ENCODE measurements around the gene FHAD1.

FHAD1 gene

DNA sequence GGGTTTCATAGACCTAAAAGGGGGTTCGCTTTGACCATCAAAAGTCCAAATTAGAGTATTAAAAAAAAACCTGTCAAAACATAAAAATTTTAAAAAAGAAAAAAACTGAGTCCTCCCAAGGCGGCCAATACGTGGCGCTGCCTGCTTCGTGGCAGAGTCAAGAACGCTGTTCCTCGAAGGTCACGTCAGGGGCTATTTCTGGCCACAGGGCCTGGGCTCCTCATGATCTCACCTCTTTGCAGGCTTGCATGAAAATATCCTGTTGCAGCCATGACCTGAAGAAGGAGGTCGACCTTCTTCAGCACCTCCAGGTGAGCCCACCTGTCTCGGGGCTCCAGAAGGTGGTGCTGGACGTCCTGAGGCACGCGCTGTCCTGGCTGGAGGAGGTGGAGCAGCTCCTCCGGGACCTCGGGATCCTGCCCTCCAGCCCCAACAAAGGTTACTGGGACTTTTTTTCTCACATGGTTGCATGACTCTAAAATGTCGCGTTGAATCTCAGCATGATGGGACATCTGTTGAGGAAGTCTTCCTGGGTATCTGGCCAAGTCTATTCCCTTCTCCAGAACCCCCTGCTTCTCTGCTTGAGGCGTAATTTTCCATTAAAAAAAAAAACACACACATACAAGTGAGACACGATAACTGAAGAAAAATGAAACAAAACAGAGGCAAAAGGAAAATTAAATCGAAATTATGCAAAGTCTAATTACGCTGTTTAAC is 82.2 kb downstream of the FHAD1 start:
- H3K27me3 ChIP-seq (ENCODE audit: control insufficient read depth in 3 of 3, insufficient read depth in 3 of 3, low read depth in 1 of 3, low read length in 3 of 3), result peaks cover 0 to 34% (median 0%) of the 10 kb centered on the region in 3 experiments
- no peak overlapping the region for H2AK5ac ChIP-seq (ENCODE audit: low read depth, low read length)
- H3K79me1 ChIP-seq (ENCODE audit: low read depth, low read length), result no peaks in the 10 kb centered on the region
- H3K4me2 ChIP-seq (ENCODE audit: insufficient read depth, low read length, poor library complexity, severe bottlenecking), result no peak overlapping the region
- H3K27ac ChIP-seq (replicated peaks; ENCODE audit: low read length), result no peak overlapping the region
- H2BK15ac ChIP-seq (ENCODE audit: low read length), result no peak overlapping the region
- H2AFZ ChIP-seq (ENCODE audit: low read length), result no peak overlapping the region
- H3K9me3 ChIP-seq (replicated peaks in 1 of 2; ENCODE audit: control insufficient read depth in 2 of 2, insufficient read depth in 1 of 2, low read depth in 1 of 2, low read length in 2 of 2), result no peaks in the 10 kb centered on the region
- H3K18ac ChIP-seq (ENCODE audit: low read length), result no peak overlapping the region
- H3K23ac ChIP-seq (ENCODE audit: low read depth, low read length, poor library complexity), result no peak overlapping the region
- no peak overlapping the region for H4K8ac ChIP-seq (ENCODE audit: low read depth, low read length)
- H4K91ac ChIP-seq (ENCODE audit: low read depth, low read length, poor library complexity), result no peak overlapping the region
- H3K4me1 ChIP-seq (ENCODE audit: control insufficient read depth in 2 of 2, insufficient read depth in 1 of 2, low read depth in 1 of 2, low read length in 2 of 2), result peaks cover 17 to 26% of the 10 kb centered on the region in 2 donors
- H3K9ac ChIP-seq (ENCODE audit: low read depth, low read length, poor library complexity), result no peak overlapping the region
- H3K4ac ChIP-seq (ENCODE audit: low read length), result no peak overlapping the region
- no peak for DNase-seq (ENCODE audit: low spot score)
- no peaks in the 10 kb centered on the region for H3K36me3 ChIP-seq (replicated peaks in 1 of 2; ENCODE audit: control insufficient read depth in 2 of 2, insufficient read depth in 2 of 2, low read length in 2 of 2)
- H2BK12ac ChIP-seq (ENCODE audit: low read length), result no peak overlapping the region
- H2BK5ac ChIP-seq (ENCODE audit: low read length), result no peak overlapping the region
- no peak overlapping the region for H3K4me3 ChIP-seq (ENCODE audit: low read length in 2 of 2)
- no peak overlapping the region for H3K14ac ChIP-seq (ENCODE audit: low read length)
- WGBS, 2 donors (ENCODE audit: extremely low coverage in 2 of 2, insufficient read length in 2 of 2, insufficient replicate concordance in 1 of 2), result no CpG with 5 or more reads among the region's 21 CpGs
- no peak overlapping the region for H2BK120ac ChIP-seq (ENCODE audit: low read depth, low read length)

DNA sequence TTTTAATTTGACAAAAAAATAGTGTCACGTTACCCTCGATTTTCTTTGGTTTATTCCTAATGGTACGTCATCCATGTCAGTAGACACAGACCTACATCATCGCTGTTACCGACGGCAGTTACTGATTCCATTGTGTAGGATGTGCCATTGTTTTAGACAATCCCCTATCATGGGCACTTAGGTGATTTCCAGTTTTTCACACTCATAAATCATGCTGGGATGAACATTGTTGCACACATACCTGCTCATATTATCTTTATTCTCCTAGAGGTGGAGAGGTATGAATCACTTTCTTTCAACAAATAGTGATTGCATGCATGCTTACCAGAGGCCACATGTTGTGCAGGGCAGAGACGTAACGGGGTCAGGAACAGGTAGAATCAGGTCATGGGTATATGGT is 83.0 kb downstream of the FHAD1 start:
- no peak overlapping the region for H3K4me3 ChIP-seq (ENCODE audit: low read length in 2 of 2)
- no peak overlapping the region for H3K4me2 ChIP-seq (ENCODE audit: insufficient read depth, low read length, poor library complexity, severe bottlenecking)

DNA sequence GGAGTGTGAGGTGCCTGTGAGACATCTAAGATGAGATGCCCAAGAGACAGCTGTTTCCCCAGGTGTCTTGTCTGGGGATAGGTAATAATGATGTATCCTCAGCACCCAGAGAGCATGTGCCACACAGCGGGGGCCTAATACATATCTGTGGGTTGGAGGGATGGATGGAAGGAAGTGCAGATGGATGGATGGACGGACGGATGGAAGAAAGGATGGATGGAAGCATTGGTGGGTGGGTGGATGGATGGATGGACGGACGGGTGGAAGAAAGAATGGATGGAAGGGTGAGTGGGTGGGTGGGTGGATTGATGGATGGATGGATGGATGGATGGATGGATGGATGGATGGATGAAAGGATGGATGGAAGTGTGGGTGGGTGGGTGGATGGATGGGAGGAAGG is 84.2 kb downstream of the FHAD1 start:
- Histone ChIP-seq H2AFZ (ENCODE audit: low read length) (no peak overlapping the region), H2BK120ac (ENCODE audit: low read depth, low read length) (no peak overlapping the region), H3K9ac (ENCODE audit: low read depth, low read length, poor library complexity) (peak overlapping the region; percentile 5), H3K79me1 (ENCODE audit: low read depth, low read length) (no peaks in the 10 kb centered on the region), H4K8ac (ENCODE audit: low read depth, low read length) (no peak overlapping the region), H3K27me3 (ENCODE audit: control insufficient read depth in 3 of 3, insufficient read depth in 3 of 3, low read depth in 1 of 3, low read length in 3 of 3) (peaks cover 0 to 28% (median 0%) of the 10 kb centered on the region in 3 experiments), H2AK5ac (ENCODE audit: low read depth, low read length) (no peak overlapping the region), H4K91ac (ENCODE audit: low read depth, low read length, poor library complexity) (no peak overlapping the region), H2BK15ac (ENCODE audit: low read length) (no peak overlapping the region), H3K4ac (ENCODE audit: low read length) (no peak overlapping the region), H3K14ac (ENCODE audit: low read length) (no peak overlapping the region), H3K36me3 (replicated peaks in 1 of 2; ENCODE audit: control insufficient read depth in 2 of 2, insufficient read depth in 2 of 2, low read length in 2 of 2) (no peaks in the 10 kb centered on the region), H3K18ac (ENCODE audit: low read length) (no peak overlapping the region), H2BK5ac (ENCODE audit: low read length) (no peak overlapping the region), H3K4me2 (ENCODE audit: insufficient read depth, low read length, poor library complexity, severe bottlenecking) (no peak overlapping the region), H3K27ac (replicated peaks; ENCODE audit: low read length) (no peak overlapping the region), H3K23ac (ENCODE audit: low read depth, low read length, poor library complexity) (no peak overlapping the region), H2BK12ac (ENCODE audit: low read length) (no peak overlapping the region), H3K4me1 (ENCODE audit: control insufficient read depth in 2 of 2, insufficient read depth in 1 of 2, low read depth in 1 of 2, low read length in 2 of 2) (peaks cover 10 to 17% of the 10 kb centered on the region in 2 donors), H3K9me3 (replicated peaks in 1 of 2; ENCODE audit: control insufficient read depth in 2 of 2, insufficient read depth in 1 of 2, low read depth in 1 of 2, low read length in 2 of 2) (no peaks in the 10 kb centered on the region), H3K4me3 (ENCODE audit: low read length in 2 of 2) (no peak overlapping the region)
- no peak for DNase-seq (ENCODE audit: low spot score)
- 100% methylated on average over 4 of the region's 5 CpGs; no CpG with 5 or more reads in 1 of the 2 donors for WGBS, 2 donors (ENCODE audit: extremely low coverage in 2 of 2, insufficient read length in 2 of 2, insufficient replicate concordance in 1 of 2)

More for the DNA sequence above, 83.0 kb downstream of the FHAD1 start:
- Histone ChIP-seq H2AFZ (ENCODE audit: low read length) (no peak overlapping the region), H3K23ac (ENCODE audit: low read depth, low read length, poor library complexity) (no peak overlapping the region), H3K36me3 (replicated peaks in 1 of 2; ENCODE audit: control insufficient read depth in 2 of 2, insufficient read depth in 2 of 2, low read length in 2 of 2) (no peaks in the 10 kb centered on the region), H2AK5ac (ENCODE audit: low read depth, low read length) (no peak overlapping the region), H4K8ac (ENCODE audit: low read depth, low read length) (no peak overlapping the region), H2BK5ac (ENCODE audit: low read length) (no peak overlapping the region), H3K14ac (ENCODE audit: low read length) (no peak overlapping the region), H2BK15ac (ENCODE audit: low read length) (no peak overlapping the region), H3K27me3 (ENCODE audit: control insufficient read depth in 3 of 3, insufficient read depth in 3 of 3, low read depth in 1 of 3, low read length in 3 of 3) (peaks cover 0 to 35% (median 0%) of the 10 kb centered on the region in 3 experiments), H3K18ac (ENCODE audit: low read length) (no peak overlapping the region), H3K27ac (replicated peaks; ENCODE audit: low read length) (no peak overlapping the region), H3K9me3 (replicated peaks in 1 of 2; ENCODE audit: control insufficient read depth in 2 of 2, insufficient read depth in 1 of 2, low read depth in 1 of 2, low read length in 2 of 2) (no peaks in the 10 kb centered on the region), H3K79me1 (ENCODE audit: low read depth, low read length) (no peaks in the 10 kb centered on the region), H2BK12ac (ENCODE audit: low read length) (no peak overlapping the region), H3K4ac (ENCODE audit: low read length) (no peak overlapping the region), H3K9ac (ENCODE audit: low read depth, low read length, poor library complexity) (no peak overlapping the region), H4K91ac (ENCODE audit: low read depth, low read length, poor library complexity) (no peak overlapping the region), H3K4me1 (ENCODE audit: control insufficient read depth in 2 of 2, insufficient read depth in 1 of 2, low read depth in 1 of 2, low read length in 2 of 2) (peaks cover 11 to 18% of the 10 kb centered on the region in 2 donors), H2BK120ac (ENCODE audit: low read depth, low read length) (no peak overlapping the region)
- no peak for DNase-seq (ENCODE audit: low spot score)
- no CpG with 5 or more reads among the region's 8 CpGs for WGBS, 2 donors (ENCODE audit: extremely low coverage in 2 of 2, insufficient read length in 2 of 2, insufficient replicate concordance in 1 of 2)

DNA sequence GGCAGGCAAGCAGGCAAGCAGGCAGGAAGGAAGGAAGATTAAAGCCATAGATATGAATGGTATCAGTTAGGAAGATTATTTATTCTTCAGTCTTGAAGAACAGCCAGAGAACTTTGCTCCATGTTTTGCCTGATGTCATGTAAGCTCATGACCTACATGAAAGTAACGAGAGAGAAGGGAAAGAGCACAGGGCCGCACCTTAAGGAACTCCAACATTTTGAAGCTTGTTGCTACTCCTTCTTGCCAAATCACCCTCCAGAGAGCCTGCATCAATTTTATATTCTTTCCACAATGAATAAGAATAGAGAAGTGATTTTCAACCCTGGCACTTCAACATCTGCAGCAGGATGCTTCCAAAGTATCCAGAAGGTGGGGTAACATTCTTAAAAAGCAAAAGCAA is 84.7 kb downstream of the FHAD1 start:
- H3K9me3 ChIP-seq (replicated peaks in 1 of 2; ENCODE audit: control insufficient read depth in 2 of 2, insufficient read depth in 1 of 2, low read depth in 1 of 2, low read length in 2 of 2), result peaks cover 0 to 3% of the 10 kb centered on the region in 2 donors
- peaks cover 8 to 12% of the 10 kb centered on the region in 2 donors for H3K4me1 ChIP-seq (ENCODE audit: control insufficient read depth in 2 of 2, insufficient read depth in 1 of 2, low read depth in 1 of 2, low read length in 2 of 2)
- no peak overlapping the region for H2BK120ac ChIP-seq (ENCODE audit: low read depth, low read length)
- no peak overlapping the region for H3K9ac ChIP-seq (ENCODE audit: low read depth, low read length, poor library complexity)
- no peak overlapping the region for H3K4ac ChIP-seq (ENCODE audit: low read length)
- H4K91ac ChIP-seq (ENCODE audit: low read depth, low read length, poor library complexity), result no peak overlapping the region
- H2BK5ac ChIP-seq (ENCODE audit: low read length), result no peak overlapping the region
- H2BK15ac ChIP-seq (ENCODE audit: low read length), result no peak overlapping the region
- no peak overlapping the region for H4K8ac ChIP-seq (ENCODE audit: low read depth, low read length)
- H2AK5ac ChIP-seq (ENCODE audit: low read depth, low read length), result no peak overlapping the region
- H3K23ac ChIP-seq (ENCODE audit: low read depth, low read length, poor library complexity), result no peak overlapping the region
- no peak overlapping the region for H3K4me3 ChIP-seq (ENCODE audit: low read length in 2 of 2)
- no peaks in the 10 kb centered on the region for H3K36me3 ChIP-seq (replicated peaks in 1 of 2; ENCODE audit: control insufficient read depth in 2 of 2, insufficient read depth in 2 of 2, low read length in 2 of 2)
- no peak overlapping the region for H2BK12ac ChIP-seq (ENCODE audit: low read length)
- H3K14ac ChIP-seq (ENCODE audit: low read length), result no peak overlapping the region
- H3K27ac ChIP-seq (replicated peaks; ENCODE audit: low read length), result no peak overlapping the region
- H3K79me1 ChIP-seq (ENCODE audit: low read depth, low read length), result no peaks in the 10 kb centered on the region
- H3K18ac ChIP-seq (ENCODE audit: low read length), result no peak overlapping the region
- WGBS, 2 donors (ENCODE audit: extremely low coverage in 2 of 2, insufficient read length in 2 of 2, insufficient replicate concordance in 1 of 2), result no CpG with 5 or more reads among the region's 2 CpGs
- H3K27me3 ChIP-seq (ENCODE audit: control insufficient read depth in 3 of 3, insufficient read depth in 3 of 3, low read depth in 1 of 3, low read length in 3 of 3), result peaks cover 0 to 23% (median 0%) of the 10 kb centered on the region in 3 experiments
- no peak overlapping the region for H2AFZ ChIP-seq (ENCODE audit: low read length)
- no peak overlapping the region for H3K4me2 ChIP-seq (ENCODE audit: insufficient read depth, low read length, poor library complexity, severe bottlenecking)
- no peak for DNase-seq (ENCODE audit: low spot score)
